ENCODE data around the gene NBEAL2.
"Not testable (repeated sequence)": the region's sequence is repeated elsewhere in the genome, so short reads cannot be mapped to it uniquely, and the experiment has no call there.

DNA sequence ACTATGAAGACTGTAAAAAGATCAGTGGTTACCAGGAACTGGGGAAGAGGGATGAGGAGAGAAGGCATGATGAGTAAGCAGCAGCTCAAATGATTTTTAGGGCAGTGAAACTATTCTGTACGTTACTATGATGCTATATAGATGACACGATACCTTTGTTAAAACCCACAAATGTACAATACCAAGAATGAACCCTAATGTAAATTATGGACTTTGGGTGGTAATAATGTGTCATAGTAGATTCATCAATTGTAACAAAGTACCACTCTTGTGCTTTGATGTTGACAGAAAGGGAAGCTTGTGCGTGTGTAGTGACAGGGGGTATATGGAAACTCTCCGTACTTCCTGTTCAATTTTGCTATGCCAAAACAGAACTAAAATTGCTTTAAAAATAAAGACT lies 51.6 kb downstream of the NBEAL2 start:
- TF ChIP-seq, protein P1, sequence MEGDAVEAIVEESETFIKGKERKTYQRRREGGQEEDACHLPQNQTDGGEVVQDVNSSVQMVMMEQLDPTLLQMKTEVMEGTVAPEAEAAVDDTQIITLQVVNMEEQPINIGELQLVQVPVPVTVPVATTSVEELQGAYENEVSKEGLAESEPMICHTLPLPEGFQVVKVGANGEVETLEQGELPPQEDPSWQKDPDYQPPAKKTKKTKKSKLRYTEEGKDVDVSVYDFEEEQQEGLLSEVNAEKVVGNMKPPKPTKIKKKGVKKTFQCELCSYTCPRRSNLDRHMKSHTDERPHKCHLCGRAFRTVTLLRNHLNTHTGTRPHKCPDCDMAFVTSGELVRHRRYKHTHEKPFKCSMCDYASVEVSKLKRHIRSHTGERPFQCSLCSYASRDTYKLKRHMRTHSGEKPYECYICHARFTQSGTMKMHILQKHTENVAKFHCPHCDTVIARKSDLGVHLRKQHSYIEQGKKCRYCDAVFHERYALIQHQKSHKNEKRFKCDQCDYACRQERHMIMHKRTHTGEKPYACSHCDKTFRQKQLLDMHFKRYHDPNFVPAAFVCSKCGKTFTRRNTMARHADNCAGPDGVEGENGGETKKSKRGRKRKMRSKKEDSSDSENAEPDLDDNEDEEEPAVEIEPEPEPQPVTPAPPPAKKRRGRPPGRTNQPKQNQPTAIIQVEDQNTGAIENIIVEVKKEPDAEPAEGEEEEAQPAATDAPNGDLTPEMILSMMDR (IDR thresholded peaks at IDR 0.05): not testable (repeated sequence)
- not testable (repeated sequence) for TF ChIP-seq POLR2A (IDR thresholded peaks at IDR 0.05)

Measured in testis (tissue), 2 donors.